ENCODE results near the gene SPRR1A.

The SPRR1A gene, protein sequence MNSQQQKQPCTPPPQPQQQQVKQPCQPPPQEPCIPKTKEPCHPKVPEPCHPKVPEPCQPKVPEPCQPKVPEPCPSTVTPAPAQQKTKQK

DNA sequence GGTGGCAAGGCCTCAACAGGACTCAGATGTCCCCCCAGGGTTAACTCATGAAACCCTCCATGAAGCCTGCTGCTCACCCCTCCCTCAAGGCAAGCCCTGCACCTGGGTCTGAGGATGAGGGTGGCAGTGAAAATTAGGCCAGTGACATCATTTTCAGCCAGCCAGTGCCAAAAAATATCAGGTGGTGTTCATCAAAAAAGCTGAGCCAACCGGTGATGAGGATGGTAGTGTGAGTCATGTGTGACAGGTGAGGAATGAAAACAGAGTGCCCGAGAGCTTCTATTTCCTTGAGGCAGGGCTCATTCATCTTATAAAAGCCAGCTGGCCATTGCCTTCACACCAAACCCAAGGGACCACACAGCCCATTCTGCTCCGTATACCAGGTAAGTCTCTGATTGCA lies at the start of gene SPRR1A:
Gene SPRR1A (plus strand): TSS at position 339 of the 400 bp plus-strand sequence. CDS start 1,150 bp downstream, outside the sequence.
- DNase-seq (ENCODE audit: low spot score) = no peak

- no peak for DNase-seq (ENCODE audit: low spot score)
Observed at GRCh38 chr1:152940614-152941013, 43.3 kb upstream of the SPRR1A start.

GRCh38 chr1:152941037-152941711 lies 42.7 kb upstream of the SPRR1A start:
- no peak for DNase-seq (ENCODE audit: low spot score)

- DNase-seq (ENCODE audit: low spot score) = no peak
Observed at GRCh38 chr1:152942161-152942560, 41.7 kb upstream of the SPRR1A start.

DNA sequence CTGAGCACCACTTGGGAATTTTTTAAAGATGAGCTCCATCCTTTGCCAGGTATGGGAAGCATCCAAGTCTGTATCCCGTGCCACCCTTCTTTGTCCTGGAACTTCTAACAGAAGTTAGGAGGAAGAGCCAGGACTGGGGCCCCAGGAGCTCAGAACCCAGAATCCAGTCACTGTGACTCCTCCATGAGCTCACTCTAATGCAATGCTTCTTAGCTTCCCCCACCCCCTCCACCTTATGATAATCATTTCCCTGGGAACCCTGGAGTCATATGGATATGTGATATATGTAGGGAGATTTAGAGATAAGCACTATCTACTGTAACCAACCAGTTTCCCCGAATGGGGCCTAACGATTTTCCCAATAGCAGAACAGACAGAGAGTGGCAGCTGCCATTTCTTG lies 37.6 kb upstream of the SPRR1A start:
- DNase-seq (ENCODE audit: low spot score) = no peak

DNA sequence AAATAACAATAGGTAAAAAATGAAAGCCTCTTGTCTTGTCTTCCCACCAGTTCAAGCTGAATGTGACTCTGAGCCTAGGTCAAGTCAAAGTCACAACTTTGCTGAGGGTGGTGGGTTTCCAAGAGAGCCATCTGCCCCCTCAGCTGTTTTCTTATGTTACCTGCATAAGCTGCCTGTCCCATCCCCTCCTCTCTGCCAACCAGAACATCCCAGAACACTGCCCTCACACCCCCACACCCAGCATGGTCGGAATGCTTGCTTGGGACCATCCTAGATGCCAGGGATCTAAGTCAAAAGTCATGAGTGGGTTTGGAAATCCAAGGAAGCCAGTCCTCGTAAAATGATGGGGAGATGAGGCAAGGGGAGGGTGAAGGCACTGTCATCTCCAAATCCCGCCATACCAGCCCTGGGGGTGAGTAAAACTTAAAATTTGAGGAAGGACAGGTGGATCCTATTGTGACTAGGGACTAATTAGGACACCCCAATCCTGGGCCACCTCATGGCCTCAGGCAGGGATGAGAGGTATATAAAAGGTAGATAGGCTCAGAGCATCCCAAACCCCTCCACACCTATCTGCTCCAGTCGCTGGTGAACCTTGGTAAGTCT lies 37.1 kb upstream of the SPRR1A start, which contains the start of gene SPRR5:
Gene SPRR5 (plus strand): TSS at position 556 of the 606 bp plus-strand sequence. CDS start 1,349 bp downstream, outside the sequence.
- DNase-seq (ENCODE audit: low spot score) = no peak

DNA sequence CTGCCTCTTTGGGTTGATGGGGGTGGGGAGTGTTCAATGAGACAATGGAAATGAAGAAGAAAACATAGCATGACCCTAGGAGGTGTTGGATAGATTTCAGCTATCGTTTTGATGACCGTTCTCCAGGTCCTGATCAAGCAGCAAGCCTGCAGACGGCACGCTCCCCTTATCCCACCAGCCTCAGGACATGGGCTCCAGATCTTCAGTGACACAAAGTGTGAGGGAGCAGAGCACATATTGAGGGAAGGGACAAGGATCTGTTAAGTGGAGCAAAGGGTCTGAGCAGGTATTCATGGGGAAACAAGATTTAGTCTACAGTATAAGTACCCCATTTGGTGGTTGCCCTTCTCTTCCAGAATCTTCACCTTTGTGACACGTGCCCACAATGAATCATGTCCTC lies 32.2 kb upstream of the SPRR1A start:
- no peak for DNase-seq (ENCODE audit: low spot score)

DNA sequence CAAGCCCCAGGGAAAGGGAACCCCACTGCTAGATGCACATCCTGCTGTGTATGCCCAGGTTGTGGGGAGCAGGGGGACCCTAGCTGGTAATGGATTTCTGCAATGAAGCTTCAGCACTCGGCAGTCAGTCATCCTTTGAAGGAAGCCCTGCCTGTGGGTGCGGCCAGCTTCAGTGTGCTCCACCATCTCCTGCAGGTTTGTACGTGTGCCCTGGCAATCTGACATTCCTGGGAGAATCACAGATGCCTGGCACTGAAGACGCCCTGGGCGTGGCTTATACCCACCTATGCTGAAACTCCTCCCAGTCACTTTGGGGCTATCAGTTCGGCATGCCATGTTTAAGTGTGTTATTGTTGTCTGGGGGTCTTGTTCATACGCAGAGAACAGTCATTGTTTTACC lies 30.1 kb upstream of the SPRR1A start:
- no peak for DNase-seq (ENCODE audit: low spot score)

DNA sequence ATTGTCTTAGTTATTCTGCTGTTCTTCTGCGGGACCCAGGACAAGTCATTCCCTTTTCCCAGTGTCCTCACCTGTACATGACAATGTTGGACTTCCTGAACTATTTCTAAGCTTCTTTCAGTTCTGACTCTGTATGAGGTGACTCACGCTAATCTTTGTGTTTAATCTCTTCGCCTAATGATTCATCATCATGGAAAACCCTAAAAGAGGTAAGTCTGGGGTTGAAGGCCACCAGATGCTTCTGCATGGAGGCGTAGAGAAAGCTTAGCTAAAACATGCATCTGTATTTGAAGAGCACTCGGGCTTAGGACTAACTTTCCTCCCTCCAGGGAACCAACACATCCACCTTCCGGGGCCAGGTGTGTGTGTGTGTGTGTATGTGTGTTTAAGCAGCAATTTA lies 29.4 kb upstream of the SPRR1A start:
- DNase-seq (ENCODE audit: low spot score) = no peak

DNA sequence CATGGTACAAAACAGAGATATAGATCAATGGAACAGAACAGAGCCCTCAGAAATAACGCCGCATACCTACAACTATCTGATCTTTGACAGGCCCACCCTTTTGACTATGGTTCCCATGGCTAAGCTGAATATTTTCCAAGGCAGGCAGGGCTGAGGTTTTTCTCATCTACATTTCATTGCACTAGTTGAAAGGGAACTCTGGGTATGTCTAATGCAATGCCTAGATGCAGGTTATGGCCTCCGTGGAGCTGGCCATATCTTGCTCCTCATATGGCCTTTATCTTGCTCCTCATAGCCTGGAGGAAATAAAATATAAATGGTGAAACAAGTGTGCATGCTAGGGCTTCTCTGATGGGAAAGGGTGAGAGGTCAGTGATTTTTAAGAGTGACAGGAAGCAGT lies 26.3 kb upstream of the SPRR1A start:
- DNase-seq (ENCODE audit: low spot score) = no peak

- no peak for DNase-seq (ENCODE audit: low spot score)
Observed at GRCh38 chr1:152959273-152959672, 24.6 kb upstream of the SPRR1A start.

- DNase-seq (ENCODE audit: low spot score) = no peak
Observed at GRCh38 chr1:152959801-152960451, 24.0 kb upstream of the SPRR1A start.

DNA sequence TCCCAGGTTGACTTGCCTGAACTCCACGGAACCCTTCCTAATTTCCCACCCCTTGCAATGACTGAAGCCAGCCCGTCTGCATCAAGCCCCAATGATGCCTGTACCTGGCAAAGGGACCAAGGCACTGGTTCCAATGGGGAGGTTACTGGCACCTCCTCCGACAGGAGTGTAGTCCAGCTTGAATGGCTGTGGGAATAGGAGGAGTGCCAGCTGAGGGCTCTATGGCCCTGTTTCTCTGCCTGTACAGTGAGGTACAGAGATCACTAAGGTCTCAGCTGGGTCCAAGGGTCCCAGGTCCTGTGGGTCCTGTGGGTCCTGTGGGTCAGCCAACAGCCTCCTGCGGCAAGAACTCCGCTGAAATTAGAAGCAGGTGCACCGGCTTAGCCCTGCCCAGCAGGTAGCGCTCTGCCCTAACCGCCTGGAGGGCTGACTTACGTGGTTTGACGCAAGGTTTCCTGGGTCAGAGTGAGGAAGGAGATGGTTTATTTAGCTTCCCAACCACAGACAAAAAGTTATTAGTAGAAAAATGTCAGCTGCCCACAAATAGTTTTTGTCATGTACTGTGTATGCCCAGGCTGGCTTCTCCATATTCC lies 23.3 kb upstream of the SPRR1A start:
- no peak for DNase-seq (ENCODE audit: low spot score)

GRCh38 chr1:152961226-152961891 lies 22.5 kb upstream of the SPRR1A start:
- DNase-seq (ENCODE audit: low spot score) = no peak

DNA sequence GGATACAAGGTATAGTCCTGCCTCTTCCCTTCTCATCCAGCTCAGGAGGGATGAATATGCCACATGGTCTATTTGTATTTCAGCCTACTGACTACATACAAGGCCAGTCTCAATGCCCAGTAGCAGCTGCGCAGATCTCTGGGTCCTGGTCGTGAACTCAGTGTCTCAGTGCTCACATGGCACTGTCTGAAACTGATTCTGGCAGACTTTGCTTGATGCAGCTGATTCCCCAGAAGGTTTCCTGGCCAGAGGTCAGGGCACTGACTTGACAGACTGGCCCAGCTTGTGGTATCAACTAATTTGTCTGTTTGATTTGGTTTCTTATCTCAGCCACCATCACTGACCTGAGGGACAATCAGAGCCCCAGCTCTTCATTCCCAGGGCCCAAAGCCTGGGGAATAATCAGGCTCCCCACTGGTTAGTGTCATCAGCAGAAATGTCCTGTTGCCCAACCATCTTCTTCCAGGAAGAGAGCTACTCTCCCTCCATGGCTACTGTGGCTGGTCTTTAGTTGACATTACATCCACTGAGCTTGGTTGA lies 20.9 kb upstream of the SPRR1A start:
- DNase-seq (ENCODE audit: low spot score) = no peak

GRCh38 chr1:152964536-152964935 lies 19.3 kb upstream of the SPRR1A start:
- DNase-seq (ENCODE audit: low spot score) = no peak

DNA sequence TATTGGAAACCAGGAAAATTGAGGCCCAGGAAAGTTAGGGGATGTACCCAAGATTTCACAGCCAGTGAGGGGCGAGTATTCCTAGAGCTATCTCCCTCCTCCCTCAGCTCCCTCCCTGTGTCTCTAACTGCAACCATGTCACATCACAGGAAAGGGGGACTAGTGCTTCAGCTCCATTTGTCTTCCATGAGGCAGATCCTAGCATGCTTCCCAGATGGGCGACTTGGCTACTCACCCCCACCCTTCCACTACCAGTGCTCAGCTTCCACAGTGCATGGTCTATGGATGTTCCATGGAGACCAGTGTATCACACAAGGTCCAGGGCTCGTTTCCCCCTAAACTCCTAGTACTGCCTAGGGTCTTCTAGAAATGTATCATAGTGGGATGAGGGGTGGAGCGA lies 18.0 kb upstream of the SPRR1A start:
- no peak for DNase-seq (ENCODE audit: low spot score)

- no peak for DNase-seq (ENCODE audit: low spot score)
Observed at GRCh38 chr1:152967201-152967600, 16.7 kb upstream of the SPRR1A start.

GRCh38 chr1:152968248-152968647 lies 15.6 kb upstream of the SPRR1A start:
- no peak for DNase-seq (ENCODE audit: low spot score)

- no peak for DNase-seq (ENCODE audit: low spot score)
Observed at GRCh38 chr1:152969036-152969435, 14.8 kb upstream of the SPRR1A start.

- DNase-seq (ENCODE audit: low spot score) = no peak
Observed at GRCh38 chr1:152970495-152970894, 13.4 kb upstream of the SPRR1A start, which contains the start of gene SPRR4. TSS of gene SPRR4 (plus strand) at chr1:152970648. CDS start at chr1:152971891, 1,243 bp downstream.
